Measurements from ENCODE around the gene NOC3L. TPM values are rescaled to one million over a fixed set of nuclear protein-coding genes. Genes with fewer than 3 reads are reported as not detected.

Gene NOC3L
- total RNA-seq, 1 donor from 2014 or later, result 21.1 TPM

GRCh38 chr10:94310369-94310768 is 52.4 kb downstream of the NOC3L start:
- Mint-ChIP-seq H3K36me3 (no peaks in the 10 kb centered on the region), H3K27me3 (no peaks in the 10 kb centered on the region), H3K9me3 (no peaks in the 10 kb centered on the region), H3K27ac (no peak overlapping the region), H3K4me1 (ENCODE audit: unreplicated experiment) (peaks cover 3% of the 10 kb centered on the region), H3K4me3 (no peak overlapping the region)
- no peak for TF ChIP-seq CTCF (conservative IDR thresholded peaks at IDR 0.05)
- DNase-seq (ENCODE audit: extremely low spot score, unreplicated experiment), result no peak

- H3K27ac Mint-ChIP-seq, result no peak overlapping the region
- H3K27me3 Mint-ChIP-seq, result no peaks in the 10 kb centered on the region
- H3K4me1 Mint-ChIP-seq (ENCODE audit: unreplicated experiment), result no peaks in the 10 kb centered on the region
- H3K9me3 Mint-ChIP-seq, result no peaks in the 10 kb centered on the region
- H3K4me3 Mint-ChIP-seq, result no peak overlapping the region
- no peak for TF ChIP-seq CTCF (conservative IDR thresholded peaks at IDR 0.05)
- H3K36me3 Mint-ChIP-seq, result no peaks in the 10 kb centered on the region
- no peak for DNase-seq (ENCODE audit: extremely low spot score, unreplicated experiment)
These were observed 53.9 kb downstream of the NOC3L start for GRCh38 chr10:94308866-94309265.

- no peak for TF ChIP-seq CTCF (conservative IDR thresholded peaks at IDR 0.05)
- no peaks in the 10 kb centered on the region for H3K27me3 Mint-ChIP-seq
- no peaks in the 10 kb centered on the region for H3K36me3 Mint-ChIP-seq
- no peak for DNase-seq (ENCODE audit: extremely low spot score, unreplicated experiment)
- no peaks in the 10 kb centered on the region for H3K4me1 Mint-ChIP-seq (ENCODE audit: unreplicated experiment)
- no peak overlapping the region for H3K4me3 Mint-ChIP-seq
- no peak overlapping the region for H3K27ac Mint-ChIP-seq
- H3K9me3 Mint-ChIP-seq, result no peaks in the 10 kb centered on the region
These were observed 55.6 kb downstream of the NOC3L start for GRCh38 chr10:94307046-94307615.

- Mint-ChIP-seq H3K4me3 (no peak overlapping the region), H3K4me1 (ENCODE audit: unreplicated experiment) (no peaks in the 10 kb centered on the region), H3K27ac (no peak overlapping the region), H3K9me3 (no peaks in the 10 kb centered on the region), H3K27me3 (no peaks in the 10 kb centered on the region), H3K36me3 (no peaks in the 10 kb centered on the region)
- TF ChIP-seq CTCF (conservative IDR thresholded peaks at IDR 0.05), result no peak
- no peak for DNase-seq (ENCODE audit: extremely low spot score, unreplicated experiment)
These were observed 58.8 kb downstream of the NOC3L start for GRCh38 chr10:94303929-94304328.

- no peaks in the 10 kb centered on the region for H3K4me1 Mint-ChIP-seq (ENCODE audit: unreplicated experiment)
- H3K27ac Mint-ChIP-seq, result no peak overlapping the region
- no peak for TF ChIP-seq CTCF (conservative IDR thresholded peaks at IDR 0.05)
- H3K9me3 Mint-ChIP-seq, result no peaks in the 10 kb centered on the region
- H3K27me3 Mint-ChIP-seq, result no peaks in the 10 kb centered on the region
- DNase-seq (ENCODE audit: extremely low spot score, unreplicated experiment), result no peak
- H3K36me3 Mint-ChIP-seq, result no peaks in the 10 kb centered on the region
- H3K4me3 Mint-ChIP-seq, result no peak overlapping the region
These were observed 62.7 kb downstream of the NOC3L start for GRCh38 chr10:94300042-94300441.

- H3K27ac Mint-ChIP-seq, result no peak overlapping the region
- TF ChIP-seq CTCF (conservative IDR thresholded peaks at IDR 0.05), result no peak
- no peaks in the 10 kb centered on the region for H3K27me3 Mint-ChIP-seq
- no peak for DNase-seq (ENCODE audit: extremely low spot score, unreplicated experiment)
- no peaks in the 10 kb centered on the region for H3K4me1 Mint-ChIP-seq (ENCODE audit: unreplicated experiment)
- H3K36me3 Mint-ChIP-seq, result no peaks in the 10 kb centered on the region
- no peaks in the 10 kb centered on the region for H3K9me3 Mint-ChIP-seq
- no peak overlapping the region for H3K4me3 Mint-ChIP-seq
These were observed 63.3 kb downstream of the NOC3L start for GRCh38 chr10:94299417-94299816.
